GM19468 (cell line): ENCODE results near the gene EXOSC2.

Experiments
- ATAC-seq: cut with Tn5 transposase; IDR thresholded peaks from one replicate; pipeline ENCODE4 v1.9.1; 2021; ENCODE audit warnings: mild to moderate bottlenecking, moderate library complexity, moderate number of reproducible peaks; ENCODE audit not compliant: unreplicated experiment; ENCODE audit errors: extremely low read depth

The EXOSC2 gene, protein sequence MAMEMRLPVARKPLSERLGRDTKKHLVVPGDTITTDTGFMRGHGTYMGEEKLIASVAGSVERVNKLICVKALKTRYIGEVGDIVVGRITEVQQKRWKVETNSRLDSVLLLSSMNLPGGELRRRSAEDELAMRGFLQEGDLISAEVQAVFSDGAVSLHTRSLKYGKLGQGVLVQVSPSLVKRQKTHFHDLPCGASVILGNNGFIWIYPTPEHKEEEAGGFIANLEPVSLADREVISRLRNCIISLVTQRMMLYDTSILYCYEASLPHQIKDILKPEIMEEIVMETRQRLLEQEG

GRCh38 chr9:130693426-130694191 is at the start of gene EXOSC2:
Gene EXOSC2 (plus strand): TSS chr9:130693780. CDS start chr9:130693792, 12 bp downstream.
- peak; percentile 55 for ATAC-seq

DNA sequence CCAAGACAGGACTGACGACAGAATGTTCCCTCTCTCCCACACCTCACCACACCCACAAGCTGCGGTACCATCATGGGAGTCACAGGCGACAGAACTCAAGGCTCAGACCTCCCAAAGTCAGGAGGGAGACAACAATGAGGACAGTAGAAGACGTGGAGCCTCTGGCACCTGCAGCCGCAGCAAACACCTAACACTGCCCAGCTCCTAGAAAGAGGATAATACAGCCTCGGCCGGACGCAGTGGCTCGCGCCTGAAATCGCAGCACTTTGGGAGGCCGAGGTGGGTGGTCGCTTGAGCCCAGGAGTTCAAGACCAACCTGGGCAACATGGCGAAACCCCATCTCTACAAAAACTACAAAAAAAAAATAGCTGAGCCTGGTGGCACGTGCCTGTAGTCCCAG is 42.4 kb upstream of the EXOSC2 start:
- ATAC-seq, result no peak

- no peak for ATAC-seq
These were observed 41.8 kb upstream of the EXOSC2 start for GRCh38 chr9:130651752-130652151.

- ATAC-seq, result no peak
These were observed 38.7 kb upstream of the EXOSC2 start for GRCh38 chr9:130654879-130655278.

DNA sequence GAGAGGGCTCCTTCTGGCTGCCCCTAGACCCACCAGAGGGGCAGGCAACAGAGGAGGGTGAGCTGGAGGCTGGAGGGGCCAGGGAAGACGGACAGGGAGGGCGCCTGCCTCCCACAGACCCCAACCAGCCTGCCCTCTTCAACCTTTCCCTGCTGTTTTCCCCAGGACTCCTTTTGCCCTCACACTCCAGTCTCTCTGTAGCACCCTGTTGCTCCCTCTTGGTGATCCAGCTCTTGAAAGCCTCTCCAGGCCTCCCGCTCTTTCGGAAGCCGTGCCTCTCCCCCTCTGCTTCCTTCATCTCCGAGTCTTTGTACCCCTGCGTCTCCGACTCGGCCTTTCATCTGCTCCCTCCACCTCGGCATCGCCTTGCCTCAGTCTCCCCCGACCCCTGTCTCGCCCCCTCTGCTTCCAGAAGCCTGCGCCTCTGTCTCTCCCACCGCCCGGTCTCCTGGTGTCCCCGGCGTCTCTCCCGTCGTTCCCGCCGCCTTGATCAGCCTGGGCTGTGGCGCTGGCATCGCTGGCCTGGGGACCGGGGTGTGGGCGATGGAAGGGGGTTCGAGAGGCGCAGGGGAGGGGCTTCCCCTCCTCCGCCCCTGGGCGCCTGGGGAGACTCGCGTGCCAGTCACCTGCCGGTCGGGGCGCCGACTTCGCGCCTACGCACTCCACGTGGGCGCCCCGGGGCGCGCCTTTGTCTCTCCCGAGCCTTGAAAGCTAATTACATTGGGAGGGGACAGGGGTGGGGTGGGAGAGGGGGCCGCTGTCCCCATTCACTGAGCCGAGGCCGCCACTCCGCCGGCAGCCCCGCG is 34.5 kb upstream of the EXOSC2 start:
- ATAC-seq, result no peak

GRCh38 chr9:130659699-130660248 is 33.8 kb upstream of the EXOSC2 start:
- ATAC-seq, result no peak

- no peak for ATAC-seq
These were observed 33.3 kb upstream of the EXOSC2 start for GRCh38 chr9:130660326-130660682.

DNA sequence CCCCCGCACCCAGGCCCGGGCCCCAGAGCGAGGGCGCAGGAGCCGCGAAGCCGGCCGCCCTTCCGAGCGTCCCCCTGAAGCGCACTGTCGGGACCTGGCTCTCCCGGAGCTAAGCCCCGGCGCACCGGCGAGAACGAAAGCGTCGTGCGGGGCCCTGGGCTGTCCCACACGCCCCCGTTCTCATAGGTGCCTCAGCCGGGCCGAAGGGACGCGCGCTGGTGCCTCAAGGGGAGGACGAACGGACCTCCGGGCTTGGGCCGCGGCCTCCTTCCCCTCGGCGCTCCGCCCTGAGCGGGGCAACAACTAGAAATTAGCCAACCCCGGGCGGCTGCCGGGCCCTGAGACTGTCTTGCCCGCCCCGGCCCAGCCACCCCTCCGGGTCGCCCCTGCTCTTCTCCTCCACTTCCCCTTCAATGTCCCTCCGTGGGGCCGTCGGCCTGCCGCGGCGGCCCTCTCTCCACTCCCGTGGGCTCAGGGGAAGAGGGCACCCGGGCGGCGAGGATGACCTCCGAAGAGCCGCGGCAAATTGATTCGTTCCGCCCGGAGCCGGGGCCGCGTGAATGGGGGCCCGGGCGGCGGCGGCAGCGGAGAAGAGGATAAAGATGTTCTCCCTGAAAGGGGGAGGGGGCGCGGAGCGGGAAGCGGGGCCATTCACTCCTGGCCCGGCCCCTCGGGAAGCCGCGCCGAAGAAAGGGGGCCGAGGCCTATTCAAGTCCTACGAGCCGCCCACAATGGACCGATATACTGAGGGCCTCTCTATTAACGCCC is 32.7 kb upstream of the EXOSC2 start:
- ATAC-seq, result no peak

GRCh38 chr9:130661451-130662098 is 32.0 kb upstream of the EXOSC2 start:
- no peak for ATAC-seq

DNA sequence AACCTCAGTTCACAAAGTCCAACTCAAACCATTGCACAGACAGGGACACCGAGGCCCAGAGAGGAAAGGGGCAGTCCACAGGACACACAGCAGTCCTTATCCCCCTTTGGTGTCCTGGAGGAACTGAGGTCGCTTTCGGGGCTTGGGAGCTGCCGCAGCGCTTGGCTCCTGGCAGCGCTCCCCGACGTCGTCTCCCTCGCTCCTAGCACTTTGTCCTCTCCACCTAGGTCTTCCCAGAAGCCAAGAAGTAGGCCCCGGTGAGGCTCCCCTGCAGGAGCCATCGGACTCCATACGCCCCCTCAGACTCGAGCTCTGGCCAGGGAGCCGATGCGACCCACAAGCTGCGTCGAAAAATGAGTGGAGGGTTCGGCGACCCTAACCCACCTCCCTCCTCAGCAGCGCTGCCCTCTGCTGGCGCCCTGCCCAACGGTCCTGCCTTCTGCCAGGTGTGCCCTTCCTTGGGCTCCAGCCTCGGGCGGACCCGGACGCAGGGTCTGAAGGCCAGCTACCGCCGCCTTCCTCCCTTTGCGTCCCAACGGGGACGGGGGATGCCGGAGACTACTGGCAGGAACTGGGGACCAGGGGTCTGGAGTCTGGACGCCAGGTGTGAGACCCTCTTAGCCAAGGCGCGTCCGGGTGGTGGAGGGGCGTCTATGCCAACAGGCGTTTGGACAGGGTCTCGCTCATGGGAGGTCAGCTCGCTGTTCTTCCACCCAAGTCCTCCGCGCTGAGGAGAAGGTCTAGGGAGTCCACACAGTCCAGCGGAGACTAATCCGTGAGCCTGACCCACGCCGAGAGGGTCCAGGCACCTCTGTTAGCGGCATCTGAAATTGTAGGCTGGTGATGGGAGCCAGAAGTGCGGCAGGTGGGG is 31.2 kb upstream of the EXOSC2 start:
- ATAC-seq, result no peak

- no peak for ATAC-seq
These were observed 30.7 kb upstream of the EXOSC2 start for GRCh38 chr9:130662970-130663257.

DNA sequence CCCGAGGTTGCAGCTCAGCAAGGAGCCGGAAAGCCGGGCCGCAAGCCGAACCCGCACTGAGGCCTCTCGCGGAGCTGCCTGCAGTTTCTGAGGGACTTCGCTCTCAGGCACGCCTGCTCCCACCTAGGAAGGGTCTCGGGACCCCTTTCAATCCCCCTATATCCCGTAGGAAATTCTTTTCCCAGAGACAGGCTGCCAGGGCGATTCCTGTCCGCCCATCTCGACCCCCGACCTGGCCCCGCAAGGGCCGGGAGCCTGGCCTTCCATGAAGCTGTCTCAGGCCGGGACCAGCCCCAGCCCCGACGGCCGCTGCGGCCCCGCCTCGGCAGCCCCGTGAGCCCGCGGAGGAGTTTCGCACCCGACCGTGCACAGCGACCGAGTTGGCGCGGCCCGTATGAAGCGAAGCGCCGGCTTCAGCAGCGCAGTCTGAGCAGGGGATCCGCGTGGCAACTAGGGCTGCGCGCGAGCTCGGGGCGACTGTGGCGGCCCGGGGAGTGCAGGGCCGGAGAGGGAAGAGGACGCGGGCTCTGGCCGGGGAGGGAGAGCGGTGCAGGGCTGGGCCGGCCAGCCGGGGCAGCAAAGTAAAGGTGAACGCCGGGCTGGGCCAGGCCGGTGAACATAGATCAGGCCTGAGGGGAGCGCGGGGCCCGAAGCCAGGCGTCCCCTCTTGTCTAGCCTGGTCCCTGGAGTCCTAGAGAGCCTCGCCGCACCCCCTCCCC is 30.2 kb upstream of the EXOSC2 start:
- ATAC-seq, result no peak

DNA sequence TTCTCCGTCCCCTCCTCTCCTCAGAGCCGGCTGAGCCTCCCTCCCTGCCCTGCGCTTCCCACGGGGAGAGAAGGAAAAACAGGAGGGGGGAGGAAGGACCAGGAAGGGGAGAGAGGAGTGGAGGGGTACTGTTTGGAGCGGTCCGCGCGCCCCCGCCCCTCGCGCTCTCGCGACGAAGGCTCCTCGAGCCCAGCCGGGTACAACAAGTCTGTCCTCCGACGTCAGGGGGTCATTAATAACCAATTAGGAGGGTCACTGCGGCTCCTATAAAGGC is 29.7 kb upstream of the EXOSC2 start:
- no peak for ATAC-seq

DNA sequence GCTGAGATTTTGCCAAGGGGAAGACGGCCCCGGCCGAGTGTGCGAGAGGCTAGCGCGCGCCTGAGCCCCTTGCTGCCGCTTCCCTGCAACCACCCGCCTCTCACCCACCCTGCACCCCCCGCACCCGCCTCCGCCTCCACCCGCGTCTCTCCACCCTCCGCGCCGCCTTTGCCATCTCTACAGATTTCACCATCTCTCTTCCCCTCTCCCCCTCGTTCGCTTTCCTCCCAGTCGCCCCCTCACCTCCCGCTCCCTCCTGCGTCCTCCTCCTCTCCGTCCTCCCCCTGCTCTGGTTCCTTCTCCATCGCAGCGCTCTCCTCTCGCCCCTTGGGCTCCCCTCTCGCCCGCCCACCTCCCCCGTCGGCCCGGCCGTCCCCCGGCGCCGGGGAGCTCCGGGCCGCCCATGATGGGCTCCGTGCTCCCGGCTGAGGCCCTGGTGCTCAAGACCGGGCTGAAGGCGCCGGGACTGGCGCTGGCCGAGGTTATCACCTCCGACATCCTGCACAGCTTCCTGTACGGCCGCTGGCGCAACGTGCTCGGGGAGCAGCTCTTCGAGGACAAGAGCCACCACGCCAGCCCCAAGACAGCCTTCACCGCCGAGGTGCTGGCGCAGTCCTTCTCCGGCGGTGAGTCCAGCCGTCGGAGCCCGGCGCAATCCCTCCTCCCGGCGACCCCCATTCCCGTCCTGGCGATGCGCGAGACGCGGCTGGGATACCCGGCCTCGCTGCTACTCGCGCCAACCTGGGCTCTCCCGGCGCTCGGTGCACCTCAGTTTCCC is 29.1 kb upstream of the EXOSC2 start, which contains the start of gene PRDM12:
TSS of gene PRDM12 (plus strand) at position 344 of the 778 bp plus-strand sequence. CDS start at position 404, 60 bp downstream.
- ATAC-seq, result no peak

DNA sequence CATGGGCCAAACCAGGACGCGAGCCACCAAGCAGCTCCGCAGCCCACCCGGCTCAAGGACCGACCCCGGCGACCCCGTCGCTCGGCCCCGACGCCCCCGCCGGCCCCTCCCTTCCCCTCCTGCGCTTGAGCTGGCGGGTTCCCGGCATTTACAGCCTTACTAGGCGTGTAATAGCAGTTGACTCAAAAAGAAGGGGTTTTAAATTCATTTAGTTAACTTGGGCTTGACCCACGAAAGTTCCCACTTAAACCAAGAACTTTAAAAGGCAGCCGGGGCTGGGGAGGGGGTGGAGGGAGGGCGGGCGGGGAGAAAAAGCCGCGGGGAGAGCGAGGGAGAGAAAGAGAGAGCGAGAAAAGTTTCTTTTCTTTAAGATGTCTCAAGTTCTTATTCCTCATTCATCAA is 28.6 kb upstream of the EXOSC2 start:
- ATAC-seq, result no peak

GRCh38 chr9:130665431-130666392 is 27.9 kb upstream of the EXOSC2 start:
- ATAC-seq, result no peak
